Neural progenitor cell (in vitro differentiated cells): Measurements from ENCODE around the gene NFKB1. TPM values are rescaled to one million over a fixed set of nuclear protein-coding genes. Genes with fewer than 3 reads are reported as not detected.

Experiments used
- DNase-seq: peaks from one replicate; pipeline ENCODE4 v3.0.0-alpha.2; 2016; ENCODE audit warnings: low spot score
- H2AFZ ChIP-seq: fragments of 200-600 bp; sonication (generic); replicated peaks from 2 replicates; pipeline ENCODE4 v1.6.1; 2016; ENCODE audit warnings: antibody characterized with exemption
- H3F3A ChIP-seq: fragments of 200-600 bp; sonication (generic); 2 replicates; pipeline ENCODE4 v1.6.1; 2016; ENCODE audit warnings: antibody characterized with exemption, low read depth
- H3K27ac ChIP-seq: fragments of 200-600 bp; sonication (generic); 2 replicates; pipeline ENCODE4 v1.5.1; 2016; ENCODE audit warnings: mild to moderate bottlenecking
- H3K27me3 ChIP-seq: fragments of 200-600 bp; sonication (generic); 2 replicates; pipeline ENCODE4 v1.6.1; 2016; ENCODE audit warnings: mild to moderate bottlenecking, moderate library complexity
- H3K36me3 ChIP-seq: fragments of 200-600 bp; sonication (generic); 2 replicates; pipeline ENCODE4 v1.5.1; 2016
- H3K4me1 ChIP-seq: fragments of 200-600 bp; sonication (generic); 2 replicates; pipeline ENCODE4 v1.6.1; 2016; ENCODE audit warnings: mixed run types
- H3K4me2 ChIP-seq: fragments of 200-600 bp; sonication (generic); 2 replicates; pipeline ENCODE4 v1.6.1; 2016
- H3K4me3 ChIP-seq: fragments of 200-600 bp; sonication (generic); 2 replicates; pipeline ENCODE4 v1.5.1; 2016
- H3K79me2 ChIP-seq: fragments of 200-600 bp; sonication (generic); 2 replicates; pipeline ENCODE4 v1.6.1; 2016; ENCODE audit warnings: low read depth
- H3K9ac ChIP-seq: fragments of 200-600 bp; sonication (generic); 2 replicates; pipeline ENCODE4 v1.6.1; 2016
- H3K9me3 ChIP-seq: fragments of 200-600 bp; sonication (generic); 2 replicates; pipeline ENCODE4 v1.5.1; 2016; ENCODE audit warnings: low read depth
- H4K20me1 ChIP-seq: fragments of 200-600 bp; sonication (generic); 2 replicates; pipeline ENCODE4 v1.6.1; 2016; ENCODE audit warnings: low read depth
- H3K27ac Mint-ChIP-seq: 3 replicates; pipeline ENCODE4 v1.8.0; 2021; ENCODE audit warnings: mixed read lengths
- H3K27me3 Mint-ChIP-seq: 2 replicates; pipeline ENCODE4 v1.8.0; 2022; ENCODE audit warnings: low read depth, mild to moderate bottlenecking, inconsistent platforms, moderate library complexity, mixed read lengths; ENCODE audit not compliant: insufficient read depth
- H3K36me3 Mint-ChIP-seq: 3 replicates; pipeline ENCODE4 v1.8.0; 2021; ENCODE audit warnings: mixed read lengths
- H3K4me1 Mint-ChIP-seq: 3 replicates; pipeline ENCODE4 v1.8.0; 2021; ENCODE audit warnings: mixed read lengths
- H3K4me3 Mint-ChIP-seq: 3 replicates; pipeline ENCODE4 v1.8.0; 2021; ENCODE audit warnings: mild to moderate bottlenecking, moderate library complexity, mixed read lengths
- H3K9me3 Mint-ChIP-seq: 3 replicates; pipeline ENCODE4 v1.8.0; 2020; ENCODE audit warnings: mixed read lengths
- CTCF ChIP-seq: fragments of 200-600 bp; sonication (generic); IDR thresholded peaks from 2 replicates; pipeline ENCODE4 v1.5.1; 2017; ENCODE audit warnings: antibody characterized with exemption, mild to moderate bottlenecking
- EZH2 ChIP-seq: fragments of 200-600 bp; sonication (generic); IDR thresholded peaks from 2 replicates; pipeline ENCODE4 v1.6.1; 2017; ENCODE audit warnings: antibody characterized with exemption, mild to moderate bottlenecking, moderate library complexity
- EZH2phosphoT487 ChIP-seq: fragments of 200-600 bp; sonication (generic); IDR thresholded peaks from 2 replicates; pipeline ENCODE4 v1.6.1; 2017; ENCODE audit warnings: antibody characterized with exemption
- total RNA-seq: library from RNA; depleted of rRNA; stranded (reverse); fragments of >200 nt; gene quantifications from 2 replicates; pipeline ENCODE4 v1.2.3, GENCODE V29; 2015; ENCODE audit warnings: low replicate concordance

Gene NFKB1
- total RNA-seq, 1 donor from 2014 or later = 14.1 TPM

DNA sequence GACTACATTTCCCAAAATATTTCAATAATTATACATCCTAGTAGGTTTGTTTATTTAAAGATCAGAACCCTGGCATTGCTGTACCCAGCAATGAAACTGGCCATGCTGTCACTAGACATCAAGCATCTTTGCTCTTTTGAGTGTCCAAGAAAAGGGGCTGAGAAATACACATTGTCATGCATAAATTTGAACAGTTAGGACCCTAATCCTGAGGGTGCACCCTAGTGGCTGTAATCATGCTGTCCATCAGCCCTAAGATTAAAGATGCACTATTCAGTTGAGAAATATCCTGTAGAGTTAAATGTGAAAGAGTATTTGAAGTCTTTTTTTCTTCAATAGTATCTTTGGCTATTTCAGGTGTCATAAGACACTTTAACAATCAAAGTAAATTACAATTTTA, 108.8 kb downstream of the NFKB1 start:
- H3K27ac ChIP-seq = no peak overlapping the region
- H3K9me3 ChIP-seq = no peaks in the 10 kb centered on the region
- no peak overlapping the region for H3K4me3 ChIP-seq
- H3K9ac ChIP-seq = no peak overlapping the region
- no peak overlapping the region for H3K27ac Mint-ChIP-seq
- no peaks in the 10 kb centered on the region for H4K20me1 ChIP-seq
- H3K27me3 ChIP-seq = no peaks in the 10 kb centered on the region
- no peaks in the 10 kb centered on the region for H3K79me2 ChIP-seq
- no peak for TF ChIP-seq EZH2
- TF ChIP-seq CTCF = peak; percentile 33
- no peaks in the 10 kb centered on the region for H3K4me1 Mint-ChIP-seq
- no peaks in the 10 kb centered on the region for H3K9me3 Mint-ChIP-seq
- H3K36me3 ChIP-seq = no peaks in the 10 kb centered on the region
- no peak overlapping the region for H2AFZ ChIP-seq
- DNase-seq = no peak
- no peak overlapping the region for H3K4me2 ChIP-seq
- no peaks in the 10 kb centered on the region for H3F3A ChIP-seq
- no peaks in the 10 kb centered on the region for H3K27me3 Mint-ChIP-seq
- peaks cover 22% of the 10 kb centered on the region for H3K36me3 Mint-ChIP-seq
- no peaks in the 10 kb centered on the region for H3K4me1 ChIP-seq
- H3K4me3 Mint-ChIP-seq = no peak overlapping the region

- Histone ChIP-seq H3K9ac (no peak overlapping the region), H4K20me1 (no peaks in the 10 kb centered on the region), H3K79me2 (no peaks in the 10 kb centered on the region), H3K9me3 (no peaks in the 10 kb centered on the region), H3K27ac (no peak overlapping the region), H3F3A (no peaks in the 10 kb centered on the region), H3K36me3 (no peaks in the 10 kb centered on the region), H3K4me3 (no peak overlapping the region), H3K4me2 (no peak overlapping the region), H3K27me3 (no peaks in the 10 kb centered on the region), H3K4me1 (no peaks in the 10 kb centered on the region), H2AFZ (no peak overlapping the region)
- Mint-ChIP-seq H3K27me3 (no peaks in the 10 kb centered on the region), H3K4me3 (no peak overlapping the region), H3K9me3 (no peaks in the 10 kb centered on the region), H3K4me1 (no peaks in the 10 kb centered on the region), H3K36me3 (peaks cover 22% of the 10 kb centered on the region), H3K27ac (no peak overlapping the region)
- no peak for DNase-seq
- TF ChIP-seq EZH2 (no peak), CTCF (no peak), EZH2phosphoT487 (no peak)
Measured at GRCh38 chr4:102610476-102610875, 109.3 kb downstream of the NFKB1 start.

DNA sequence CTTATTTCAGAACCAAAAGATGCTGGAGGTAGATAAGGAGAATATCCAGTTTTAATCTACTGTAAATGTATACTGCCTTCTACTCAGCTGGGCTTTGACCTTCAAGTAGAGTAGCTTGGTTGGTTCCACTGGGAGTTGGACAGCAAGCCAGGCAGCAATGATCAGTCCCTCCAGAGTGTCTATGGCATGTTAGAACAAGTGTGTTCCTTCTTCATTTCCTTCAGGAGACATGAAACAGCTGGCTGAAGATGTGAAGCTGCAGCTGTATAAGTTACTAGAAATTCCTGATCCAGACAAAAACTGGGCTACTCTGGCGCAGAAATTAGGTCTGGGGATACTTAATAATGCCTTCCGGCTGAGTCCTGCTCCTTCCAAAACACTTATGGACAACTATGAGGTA, 111.1 kb downstream of the NFKB1 start:
- TF ChIP-seq EZH2phosphoT487 (no peak), EZH2 (no peak), CTCF (no peak)
- Mint-ChIP-seq H3K4me3 (no peak overlapping the region), H3K4me1 (no peaks in the 10 kb centered on the region), H3K27me3 (no peaks in the 10 kb centered on the region), H3K27ac (no peak overlapping the region), H3K9me3 (no peaks in the 10 kb centered on the region), H3K36me3 (peaks cover 22% of the 10 kb centered on the region)
- Histone ChIP-seq H3K27ac (no peak overlapping the region), H3F3A (no peaks in the 10 kb centered on the region), H3K4me2 (no peak overlapping the region), H3K9ac (no peak overlapping the region), H3K9me3 (no peaks in the 10 kb centered on the region), H2AFZ (no peak overlapping the region), H3K27me3 (no peaks in the 10 kb centered on the region), H3K36me3 (no peaks in the 10 kb centered on the region), H3K4me3 (no peak overlapping the region), H3K79me2 (no peaks in the 10 kb centered on the region), H4K20me1 (no peaks in the 10 kb centered on the region), H3K4me1 (peaks cover 9% of the 10 kb centered on the region)
- DNase-seq = no peak
